WTC11 (cell line): ENCODE measurements around the gene NXN. TPM values are rescaled to one million over a fixed set of nuclear protein-coding genes. Genes with fewer than 3 reads are reported as not detected.

Experiments used
- ATAC-seq: fragments of 200-7000 bp; cut with Tn5 transposase; 2 replicates; pipeline ENCODE4 v1.10.0; 2021; ENCODE audit warnings: mild to moderate bottlenecking, moderate library complexity
- CTCF ChIA-PET: fragments of 300-600 bp; sonication (Branson Sonifier 250); formaldehyde crosslinking; loops from one replicate; lab custom pipeline; 2021; ENCODE audit warnings: antibody characterized with exemption; lab: Charles Lee
- POLR2A ChIA-PET: fragments of 350-600 bp; sonication (Branson Sonifier 250); formaldehyde crosslinking; loops from one replicate; lab custom pipeline; 2021; ENCODE audit warnings: antibody characterized with exemption; lab: Charles Lee
- DNase-seq: peaks from one replicate; pipeline ENCODE4 v3.0.0; 2021; ENCODE audit warnings: low spot score
- H3K27ac Mint-ChIP-seq: 2 replicates; pipeline ENCODE4 v1.8.0; 2021; ENCODE audit warnings: mixed read lengths
- H3K27me3 Mint-ChIP-seq: 2 replicates; pipeline ENCODE4 v1.8.0; 2021; ENCODE audit warnings: low read depth, mild to moderate bottlenecking, moderate library complexity, mixed read lengths
- H3K36me3 Mint-ChIP-seq: 2 replicates; pipeline ENCODE4 v1.8.0; 2021; ENCODE audit warnings: mixed read lengths
- H3K4me1 Mint-ChIP-seq: 2 replicates; pipeline ENCODE4 v1.8.0; 2022; ENCODE audit warnings: mixed read lengths
- H3K4me3 Mint-ChIP-seq: 2 replicates; pipeline ENCODE4 v1.8.0; 2021; ENCODE audit warnings: mild to moderate bottlenecking, moderate library complexity, mixed read lengths
- H3K9me3 Mint-ChIP-seq: 2 replicates; pipeline ENCODE4 v1.8.0; 2021; ENCODE audit warnings: mixed read lengths
- AFF4 ChIP-seq: sonication (generic); formaldehyde crosslinking; IDR thresholded peaks from 2 replicates; pipeline ENCODE4 v1.8.1; 2023; ENCODE audit warnings: mild to moderate bottlenecking, missing genetic modification reagents, borderline replicate concordance
- CREB1 ChIP-seq: sonication (generic); formaldehyde crosslinking; IDR thresholded peaks from 2 replicates; pipeline ENCODE4 v1.8.0; 2023; ENCODE audit warnings: mild to moderate bottlenecking, missing genetic modification reagents
- CREM ChIP-seq: sonication (generic); formaldehyde crosslinking; IDR thresholded peaks from 2 replicates; pipeline ENCODE4 v1.8.1; 2022; ENCODE audit warnings: mild to moderate bottlenecking, missing genetic modification reagents, moderate library complexity
- ELF4 ChIP-seq: sonication (generic); formaldehyde crosslinking; IDR thresholded peaks from 2 replicates; pipeline ENCODE4 v1.8.1; 2022; ENCODE audit warnings: low read depth, mild to moderate bottlenecking, moderate library complexity, missing genetic modification reagents
- ESRRA ChIP-seq: sonication (generic); formaldehyde crosslinking; IDR thresholded peaks from 2 replicates; pipeline ENCODE4 v1.8.1; 2022; ENCODE audit warnings: mild to moderate bottlenecking, missing genetic modification reagents, borderline replicate concordance
- FOXP1 ChIP-seq: sonication (generic); formaldehyde crosslinking; IDR thresholded peaks from 2 replicates; pipeline ENCODE4 v1.8.0; 2022; ENCODE audit warnings: missing genetic modification reagents, mild to moderate bottlenecking, moderate library complexity, borderline replicate concordance
- GTF2I ChIP-seq: fragments of 250-450 bp; sonication (Bioruptor Pico); conservative IDR thresholded peaks from 2 replicates; pipeline ENCODE4 v1.4.0; 2021; ENCODE audit warnings: mild to moderate bottlenecking
- IRF2 ChIP-seq: sonication (generic); formaldehyde crosslinking; IDR thresholded peaks from 2 replicates; pipeline ENCODE4 v1.8.0; 2022; ENCODE audit warnings: low read depth, missing genetic modification reagents, borderline replicate concordance
- JAZF1 ChIP-seq: fragments of 250-450 bp; sonication (Bioruptor Pico); IDR thresholded peaks from 2 replicates; pipeline ENCODE4 v1.9.0; 2021; ENCODE audit warnings: moderate library complexity, mild to moderate bottlenecking, inconsistent platforms
- KAT7 ChIP-seq: sonication (generic); formaldehyde crosslinking; IDR thresholded peaks from 2 replicates; pipeline ENCODE4 v1.8.1; 2023; ENCODE audit warnings: missing genetic modification reagents, mild to moderate bottlenecking, borderline replicate concordance
- MXD4 ChIP-seq: fragments of 250-450 bp; sonication (Bioruptor Pico); IDR thresholded peaks from 2 replicates; pipeline ENCODE4 v1.8.0; 2021; ENCODE audit warnings: mild to moderate bottlenecking, moderate library complexity, borderline replicate concordance
- MYBL2 ChIP-seq: sonication (generic); formaldehyde crosslinking; IDR thresholded peaks from 2 replicates; pipeline ENCODE4 v1.8.1; 2023; ENCODE audit warnings: mild to moderate bottlenecking, moderate library complexity, missing genetic modification reagents
- NFYB ChIP-seq: sonication (generic); formaldehyde crosslinking; conservative IDR thresholded peaks from 2 replicates; pipeline ENCODE4 v1.8.0; 2022; ENCODE audit warnings: low read depth, missing genetic modification reagents
- SOX15 ChIP-seq: fragments of 250-450 bp; sonication (Bioruptor Pico); IDR thresholded peaks from 2 replicates; pipeline ENCODE4 v1.9.0; 2021; ENCODE audit warnings: mild to moderate bottlenecking
- TP53 ChIP-seq: sonication (generic); formaldehyde crosslinking; IDR thresholded peaks from 2 replicates; pipeline ENCODE4 v1.8.1; 2023; ENCODE audit warnings: mild to moderate bottlenecking, missing genetic modification reagents
- ZMAT4 ChIP-seq: fragments of 250-450 bp; sonication (Bioruptor Pico); IDR thresholded peaks from 2 replicates; pipeline ENCODE4 v1.9.0; 2021; ENCODE audit warnings: mild to moderate bottlenecking
- ZNF425 ChIP-seq: fragments of 250-450 bp; sonication (Bioruptor Pico); conservative IDR thresholded peaks from 2 replicates; pipeline ENCODE4 v1.9.0; 2021; ENCODE audit warnings: mild to moderate bottlenecking
- total RNA-seq: library from RNA; stranded (reverse); gene quantifications from 3 replicates; pipeline ENCODE4 v1.2.3, GENCODE V29; 2021
- TF ChIP-seq, protein P1 (sequence below): fragments of 250-450 bp; sonication (Bioruptor Pico); IDR thresholded peaks from 2 replicates; pipeline ENCODE4 v1.9.0; 2021; ENCODE audit warnings: mild to moderate bottlenecking, borderline replicate concordance
- TF ChIP-seq, protein P2 (sequence below): sonication (generic); formaldehyde crosslinking; IDR thresholded peaks from 2 replicates; pipeline ENCODE4 v1.8.1; 2022; ENCODE audit warnings: missing genetic modification reagents, borderline replicate concordance

The NXN gene
- total RNA-seq, 1 experiment from 2014 or later = 96.8 TPM

DNA sequence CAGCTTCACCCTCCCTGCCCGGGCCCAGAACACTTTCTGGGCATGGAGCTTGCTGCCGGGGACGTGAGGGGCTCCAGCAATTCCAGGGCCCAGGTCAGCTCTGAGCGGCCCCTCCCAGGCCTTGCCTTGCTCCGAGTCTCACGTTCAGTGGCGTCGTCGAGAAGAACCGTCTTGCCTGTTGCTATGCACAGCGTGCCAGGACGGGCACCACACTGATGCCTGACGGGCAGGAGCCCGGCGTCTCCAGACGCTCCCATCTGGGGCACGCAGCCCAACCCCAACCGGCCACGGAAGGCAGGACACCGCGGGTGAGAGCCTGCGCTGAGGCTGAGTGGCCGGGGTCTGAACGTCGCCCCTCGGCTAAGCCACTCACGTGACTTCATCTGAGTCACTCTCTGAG is 44.5 kb upstream of the NXN start:
- no peaks in the 10 kb centered on the region for H3K4me1 Mint-ChIP-seq
- TF ChIP-seq CREB1 (CRISPR knock-in tag) = no peak
- no peak for TF ChIP-seq AFF4 (CRISPR knock-in tag)
- no peak for TF ChIP-seq SOX15 (CRISPR knock-in tag)
- TF ChIP-seq, protein P1, sequence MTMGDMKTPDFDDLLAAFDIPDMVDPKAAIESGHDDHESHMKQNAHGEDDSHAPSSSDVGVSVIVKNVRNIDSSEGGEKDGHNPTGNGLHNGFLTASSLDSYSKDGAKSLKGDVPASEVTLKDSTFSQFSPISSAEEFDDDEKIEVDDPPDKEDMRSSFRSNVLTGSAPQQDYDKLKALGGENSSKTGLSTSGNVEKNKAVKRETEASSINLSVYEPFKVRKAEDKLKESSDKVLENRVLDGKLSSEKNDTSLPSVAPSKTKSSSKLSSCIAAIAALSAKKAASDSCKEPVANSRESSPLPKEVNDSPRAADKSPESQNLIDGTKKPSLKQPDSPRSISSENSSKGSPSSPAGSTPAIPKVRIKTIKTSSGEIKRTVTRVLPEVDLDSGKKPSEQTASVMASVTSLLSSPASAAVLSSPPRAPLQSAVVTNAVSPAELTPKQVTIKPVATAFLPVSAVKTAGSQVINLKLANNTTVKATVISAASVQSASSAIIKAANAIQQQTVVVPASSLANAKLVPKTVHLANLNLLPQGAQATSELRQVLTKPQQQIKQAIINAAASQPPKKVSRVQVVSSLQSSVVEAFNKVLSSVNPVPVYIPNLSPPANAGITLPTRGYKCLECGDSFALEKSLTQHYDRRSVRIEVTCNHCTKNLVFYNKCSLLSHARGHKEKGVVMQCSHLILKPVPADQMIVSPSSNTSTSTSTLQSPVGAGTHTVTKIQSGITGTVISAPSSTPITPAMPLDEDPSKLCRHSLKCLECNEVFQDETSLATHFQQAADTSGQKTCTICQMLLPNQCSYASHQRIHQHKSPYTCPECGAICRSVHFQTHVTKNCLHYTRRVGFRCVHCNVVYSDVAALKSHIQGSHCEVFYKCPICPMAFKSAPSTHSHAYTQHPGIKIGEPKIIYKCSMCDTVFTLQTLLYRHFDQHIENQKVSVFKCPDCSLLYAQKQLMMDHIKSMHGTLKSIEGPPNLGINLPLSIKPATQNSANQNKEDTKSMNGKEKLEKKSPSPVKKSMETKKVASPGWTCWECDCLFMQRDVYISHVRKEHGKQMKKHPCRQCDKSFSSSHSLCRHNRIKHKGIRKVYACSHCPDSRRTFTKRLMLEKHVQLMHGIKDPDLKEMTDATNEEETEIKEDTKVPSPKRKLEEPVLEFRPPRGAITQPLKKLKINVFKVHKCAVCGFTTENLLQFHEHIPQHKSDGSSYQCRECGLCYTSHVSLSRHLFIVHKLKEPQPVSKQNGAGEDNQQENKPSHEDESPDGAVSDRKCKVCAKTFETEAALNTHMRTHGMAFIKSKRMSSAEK (CRISPR knock-in tag) = no peak
- TF ChIP-seq GTF2I (CRISPR knock-in tag) = no peak
- no peak for TF ChIP-seq IRF2 (CRISPR knock-in tag)
- TF ChIP-seq NFYB (CRISPR knock-in tag) = no peak
- TF ChIP-seq CREM (CRISPR knock-in tag) = no peak
- TF ChIP-seq ESRRA (CRISPR knock-in tag) = no peak
- no peak for TF ChIP-seq KAT7 (CRISPR knock-in tag)
- no peak for TF ChIP-seq MYBL2 (CRISPR knock-in tag)
- no peak for TF ChIP-seq MXD4 (CRISPR knock-in tag)
- TF ChIP-seq JAZF1 (CRISPR knock-in tag) = no peak
- no peak for TF ChIP-seq FOXP1 (CRISPR knock-in tag)
- no peak for TF ChIP-seq ZNF425 (CRISPR knock-in tag)
- TF ChIP-seq TP53 (CRISPR knock-in tag) = no peak
- TF ChIP-seq, protein P2, sequence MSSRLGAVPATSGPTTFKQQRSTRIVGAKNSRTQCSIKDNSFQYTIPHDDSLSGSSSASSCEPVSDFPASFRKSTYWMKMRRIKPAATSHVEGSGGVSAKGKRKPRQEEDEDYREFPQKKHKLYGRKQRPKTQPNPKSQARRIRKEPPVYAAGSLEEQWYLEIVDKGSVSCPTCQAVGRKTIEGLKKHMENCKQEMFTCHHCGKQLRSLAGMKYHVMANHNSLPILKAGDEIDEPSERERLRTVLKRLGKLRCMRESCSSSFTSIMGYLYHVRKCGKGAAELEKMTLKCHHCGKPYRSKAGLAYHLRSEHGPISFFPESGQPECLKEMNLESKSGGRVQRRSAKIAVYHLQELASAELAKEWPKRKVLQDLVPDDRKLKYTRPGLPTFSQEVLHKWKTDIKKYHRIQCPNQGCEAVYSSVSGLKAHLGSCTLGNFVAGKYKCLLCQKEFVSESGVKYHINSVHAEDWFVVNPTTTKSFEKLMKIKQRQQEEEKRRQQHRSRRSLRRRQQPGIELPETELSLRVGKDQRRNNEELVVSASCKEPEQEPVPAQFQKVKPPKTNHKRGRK (CRISPR knock-in tag) = no peak
- TF ChIP-seq ZMAT4 = no peak
- TF ChIP-seq ELF4 = no peak
- ChIA-PET POLR2A (no interaction called here), CTCF (interaction anchor here (1.3 to 3.1 kb wide), 2 partner anchors 32 to 34 kb away, joined by 3 to 14 read pairs; no protein-coding TSS in a partner anchor)
- H3K36me3 Mint-ChIP-seq = no peaks in the 10 kb centered on the region
- H3K27me3 Mint-ChIP-seq = no peaks in the 10 kb centered on the region
- ATAC-seq (no peak), DNase-seq (no peak)
- no peaks in the 10 kb centered on the region for H3K9me3 Mint-ChIP-seq
- H3K27ac Mint-ChIP-seq = no peak overlapping the region
- H3K4me3 Mint-ChIP-seq = no peak overlapping the region
